ENCODE results near the gene SUMO1. TPM values are rescaled to one million over a fixed set of nuclear protein-coding genes. Genes with fewer than 3 reads are reported as not detected.
"Not testable (repeated sequence)": the region's sequence is repeated elsewhere in the genome, so short reads cannot be mapped to it uniquely, and the experiment has no call there.

Gene SUMO1
- total RNA-seq, 1 experiment from 2014 or later, result 137 TPM

DNA sequence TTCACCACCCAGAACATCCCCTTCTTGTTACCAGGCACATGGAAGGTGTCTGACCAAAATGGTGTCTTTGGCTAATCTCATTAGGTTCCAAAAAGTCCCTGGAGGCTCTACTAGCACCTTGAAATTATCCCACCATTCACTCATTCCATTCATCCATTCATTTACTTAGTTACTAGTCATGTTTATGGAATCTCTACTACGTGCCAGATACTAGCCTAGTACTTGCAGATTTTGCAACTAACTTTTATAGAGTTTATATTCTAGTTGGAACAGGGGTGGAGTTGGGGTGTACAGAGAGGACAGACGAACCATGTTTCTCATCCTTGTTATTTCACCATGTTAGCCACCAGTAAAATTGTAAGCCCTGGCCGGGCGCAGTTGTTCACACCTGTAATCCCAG, 23.1 kb upstream of the SUMO1 start:
- CTCF ChIA-PET, result no interaction called here
- H3K4me3 ChIP-seq (ENCODE audit: low read depth, low read length), result no peak overlapping the region
- no peaks in the 10 kb centered on the region for H3K27me3 ChIP-seq (replicated peaks; ENCODE audit: control insufficient read depth, insufficient read depth, low read length)
- BruUV-seq (replicated peaks), result no TSS peak
- Mint-ChIP-seq H3K27me3 (ENCODE audit: insufficient read depth, unreplicated experiment) (no peaks in the 10 kb centered on the region), H3K4me1 (ENCODE audit: low read depth, unreplicated experiment) (no peaks in the 10 kb centered on the region), H3K27ac (ENCODE audit: unreplicated experiment) (no peak overlapping the region), H3K4me3 (ENCODE audit: unreplicated experiment) (no peak overlapping the region), H3K9me3 (ENCODE audit: unreplicated experiment) (no peaks in the 10 kb centered on the region), H3K36me3 (ENCODE audit: insufficient read depth, unreplicated experiment) (no peaks in the 10 kb centered on the region)
- TF ChIP-seq, protein P1, sequence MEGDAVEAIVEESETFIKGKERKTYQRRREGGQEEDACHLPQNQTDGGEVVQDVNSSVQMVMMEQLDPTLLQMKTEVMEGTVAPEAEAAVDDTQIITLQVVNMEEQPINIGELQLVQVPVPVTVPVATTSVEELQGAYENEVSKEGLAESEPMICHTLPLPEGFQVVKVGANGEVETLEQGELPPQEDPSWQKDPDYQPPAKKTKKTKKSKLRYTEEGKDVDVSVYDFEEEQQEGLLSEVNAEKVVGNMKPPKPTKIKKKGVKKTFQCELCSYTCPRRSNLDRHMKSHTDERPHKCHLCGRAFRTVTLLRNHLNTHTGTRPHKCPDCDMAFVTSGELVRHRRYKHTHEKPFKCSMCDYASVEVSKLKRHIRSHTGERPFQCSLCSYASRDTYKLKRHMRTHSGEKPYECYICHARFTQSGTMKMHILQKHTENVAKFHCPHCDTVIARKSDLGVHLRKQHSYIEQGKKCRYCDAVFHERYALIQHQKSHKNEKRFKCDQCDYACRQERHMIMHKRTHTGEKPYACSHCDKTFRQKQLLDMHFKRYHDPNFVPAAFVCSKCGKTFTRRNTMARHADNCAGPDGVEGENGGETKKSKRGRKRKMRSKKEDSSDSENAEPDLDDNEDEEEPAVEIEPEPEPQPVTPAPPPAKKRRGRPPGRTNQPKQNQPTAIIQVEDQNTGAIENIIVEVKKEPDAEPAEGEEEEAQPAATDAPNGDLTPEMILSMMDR (IDR thresholded peaks at IDR 0.05; ENCODE audit: insufficient read depth in 1 of 2, low read depth in 1 of 2, low read length in 1 of 2, severe bottlenecking in 1 of 2, unreplicated experiment in 1 of 2), result no peak
- DNase-seq, result no peak
- no peaks in the 10 kb centered on the region for H3K36me3 ChIP-seq (ENCODE audit: control insufficient read depth, insufficient read depth, low read length)
- POLR2A ChIA-PET, result no interaction called here
- intact Hi-C loops (cut with micrococcal nuclease; ENCODE audit: unreplicated experiment), result no loop called here
- no peaks in the 10 kb centered on the region for H3K9me3 ChIP-seq
- 0 out of 2 replicates have a peak, but pooled peaks cover 3% of the 10 kb centered on the region for H3K4me1 ChIP-seq

DNA sequence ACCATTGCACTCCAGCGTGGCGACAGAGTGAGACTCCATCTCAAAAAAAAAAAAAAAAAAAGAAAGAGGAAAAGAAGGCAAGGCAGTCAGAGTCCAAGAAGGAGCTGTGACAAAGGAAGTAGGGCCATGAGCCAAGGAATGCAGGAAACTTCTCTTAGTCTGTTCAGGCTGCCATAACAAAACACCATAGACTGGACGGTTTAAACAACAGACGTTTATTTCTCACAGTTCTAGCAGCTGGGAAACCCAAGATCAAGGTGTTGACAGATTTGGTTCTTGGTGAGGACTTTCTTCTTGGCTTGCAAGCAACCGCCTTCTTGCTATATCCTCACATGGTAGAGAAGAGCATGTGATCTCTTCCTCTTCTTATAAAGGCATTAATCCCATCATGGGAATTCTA, 13.1 kb upstream of the SUMO1 start:
- no TSS peak for BruUV-seq (replicated peaks)
- Mint-ChIP-seq H3K9me3 (ENCODE audit: unreplicated experiment) (no peaks in the 10 kb centered on the region), H3K4me3 (ENCODE audit: unreplicated experiment) (no peak overlapping the region), H3K27me3 (ENCODE audit: insufficient read depth, unreplicated experiment) (no peaks in the 10 kb centered on the region), H3K36me3 (ENCODE audit: insufficient read depth, unreplicated experiment) (no peaks in the 10 kb centered on the region), H3K4me1 (ENCODE audit: low read depth, unreplicated experiment) (no peaks in the 10 kb centered on the region), H3K27ac (ENCODE audit: unreplicated experiment) (no peak overlapping the region)
- Histone ChIP-seq H3K4me3 (ENCODE audit: low read depth, low read length) (no peak overlapping the region), H3K4me1 (no peaks in the 10 kb centered on the region), H3K27me3 (replicated peaks; ENCODE audit: control insufficient read depth, insufficient read depth, low read length) (no peaks in the 10 kb centered on the region), H3K9me3 (no peaks in the 10 kb centered on the region), H3K36me3 (ENCODE audit: control insufficient read depth, insufficient read depth, low read length) (no peaks in the 10 kb centered on the region)
- TF ChIP-seq, protein P1 (IDR thresholded peaks at IDR 0.05; ENCODE audit: insufficient read depth in 1 of 2, low read depth in 1 of 2, low read length in 1 of 2, severe bottlenecking in 1 of 2, unreplicated experiment in 1 of 2), result no peak
- CTCF ChIA-PET, result no interaction called here
- POLR2A ChIA-PET, result no interaction called here
- intact Hi-C loops (cut with micrococcal nuclease; ENCODE audit: unreplicated experiment), result no loop called here
- no peak for DNase-seq

DNA sequence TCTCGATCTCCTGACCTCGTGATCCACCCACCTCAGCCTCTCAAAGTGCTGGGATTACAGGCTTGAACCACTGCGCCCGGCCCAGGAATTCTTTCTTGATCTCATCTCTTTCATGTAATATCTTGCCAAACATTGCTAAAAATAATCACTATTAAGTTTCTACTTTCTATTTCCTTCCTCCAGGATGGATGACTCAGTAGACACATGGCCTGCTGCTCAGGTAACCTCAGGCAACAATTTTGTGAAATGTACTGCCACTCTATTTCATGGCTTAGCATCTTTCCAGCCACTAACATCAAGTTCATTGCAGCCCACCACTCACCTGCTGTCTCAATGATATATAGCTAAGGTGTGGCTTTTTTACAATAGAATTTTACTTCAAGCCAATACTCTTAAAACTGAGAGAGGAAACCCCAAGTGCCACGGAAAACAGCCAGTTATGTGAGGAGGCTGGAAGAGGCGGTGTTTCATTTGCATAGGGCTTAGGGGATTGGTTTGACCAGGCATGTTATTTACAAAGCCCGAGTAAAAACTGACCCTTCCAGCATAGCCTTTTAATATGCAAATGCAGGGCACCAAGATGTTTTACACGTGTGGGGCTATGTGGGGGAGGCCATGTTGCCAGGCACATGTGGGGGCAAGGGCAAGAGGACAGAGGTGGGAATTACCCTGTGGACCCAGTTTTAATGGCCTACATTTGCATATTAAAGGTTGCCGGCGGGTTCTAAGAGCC, 11.3 kb upstream of the SUMO1 start:
- Mint-ChIP-seq H3K9me3 (ENCODE audit: unreplicated experiment) (no peaks in the 10 kb centered on the region), H3K36me3 (ENCODE audit: insufficient read depth, unreplicated experiment) (no peaks in the 10 kb centered on the region), H3K4me1 (ENCODE audit: low read depth, unreplicated experiment) (no peaks in the 10 kb centered on the region), H3K4me3 (ENCODE audit: unreplicated experiment) (no peak overlapping the region), H3K27ac (ENCODE audit: unreplicated experiment) (no peak overlapping the region), H3K27me3 (ENCODE audit: insufficient read depth, unreplicated experiment) (no peaks in the 10 kb centered on the region)
- BruUV-seq (replicated peaks), result no TSS peak
- Histone ChIP-seq H3K4me3 (ENCODE audit: low read depth, low read length) (no peak overlapping the region), H3K36me3 (ENCODE audit: control insufficient read depth, insufficient read depth, low read length) (no peaks in the 10 kb centered on the region), H3K9me3 (no peaks in the 10 kb centered on the region), H3K4me1 (no peaks in the 10 kb centered on the region), H3K27me3 (replicated peaks; ENCODE audit: control insufficient read depth, insufficient read depth, low read length) (no peaks in the 10 kb centered on the region)
- ChIA-PET POLR2A (no interaction called here), CTCF (no interaction called here)
- intact Hi-C loops (cut with micrococcal nuclease; ENCODE audit: unreplicated experiment), result no loop called here
- DNase-seq, result no peak
- TF ChIP-seq, protein P1 (IDR thresholded peaks at IDR 0.05; ENCODE audit: insufficient read depth in 1 of 2, low read depth in 1 of 2, low read length in 1 of 2, severe bottlenecking in 1 of 2, unreplicated experiment in 1 of 2), result no peak

DNA sequence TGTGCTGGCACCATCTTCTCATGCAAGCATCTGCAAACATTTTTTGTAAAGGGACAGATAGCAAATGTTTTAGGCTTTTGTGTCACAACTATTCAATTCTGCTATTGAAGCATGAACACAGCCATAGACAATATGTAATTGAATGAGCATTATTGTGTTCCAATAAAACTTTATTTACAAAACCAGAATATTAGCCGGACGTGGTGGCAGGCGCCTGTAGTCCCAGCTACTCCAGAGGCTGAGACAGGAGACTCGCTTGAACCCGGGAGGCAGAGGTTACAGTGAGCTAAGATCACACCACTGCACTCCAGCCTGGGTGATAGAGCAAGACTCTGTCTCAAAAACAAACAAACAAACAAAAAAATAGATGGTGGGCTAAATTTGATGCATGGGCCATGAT, 9.3 kb upstream of the SUMO1 start:
- H3K27ac Mint-ChIP-seq (ENCODE audit: unreplicated experiment); BruUV-seq (replicated peaks); CTCF ChIA-PET; H3K36me3 Mint-ChIP-seq (ENCODE audit: insufficient read depth, unreplicated experiment); H3K36me3 ChIP-seq (ENCODE audit: control insufficient read depth, insufficient read depth, low read length); H3K4me1 ChIP-seq; POLR2A ChIA-PET; H3K4me1 Mint-ChIP-seq (ENCODE audit: low read depth, unreplicated experiment); H3K27me3 ChIP-seq (replicated peaks; ENCODE audit: control insufficient read depth, insufficient read depth, low read length); H3K27me3 Mint-ChIP-seq (ENCODE audit: insufficient read depth, unreplicated experiment); H3K9me3 Mint-ChIP-seq (ENCODE audit: unreplicated experiment); H3K9me3 ChIP-seq; H3K4me3 Mint-ChIP-seq (ENCODE audit: unreplicated experiment); intact Hi-C loops (cut with micrococcal nuclease; ENCODE audit: unreplicated experiment); DNase-seq; H3K4me3 ChIP-seq (ENCODE audit: low read depth, low read length): not testable (repeated sequence)

Measured in Caco-2 (cell line).